ENCODE measurements around the gene NAV2. TPM values are rescaled to one million over a fixed set of nuclear protein-coding genes. Genes with fewer than 3 reads are reported as not detected.

NAV2 gene
- total and polyA plus RNA-seq, 2 experiments from 2014 or later: 26.0 to 45.0 TPM

- Histone ChIP-seq H3K79me2 (replicated peaks; ENCODE audit: insufficient read depth) (no peaks in the 10 kb centered on the region; the same call in 1 of the 2 replicates), H3K27ac (ENCODE audit: low read depth) (no peak overlapping the region), H3K4me1 (ENCODE audit: insufficient read depth) (no peaks in the 10 kb centered on the region), H3K9me2 (ENCODE audit: insufficient read depth) (no peaks in the 10 kb centered on the region), H3K4me2 (no peak overlapping the region), H3F3A (replicated peaks; ENCODE audit: low read depth) (no peaks in the 10 kb centered on the region), H3K36me3 (ENCODE audit: insufficient read depth) (no peaks in the 10 kb centered on the region), H2AFZ (no peak overlapping the region), H3K27me3 (ENCODE audit: insufficient read depth) (no peaks in the 10 kb centered on the region), H3K4me3 (no peak overlapping the region), H4K20me1 (replicated peaks; ENCODE audit: insufficient read depth) (no peaks in the 10 kb centered on the region; the same call in 1 of the 2 replicates)
- Mint-ChIP-seq H3K9me3 (no peaks in the 10 kb centered on the region), H3K36me3 (ENCODE audit: low read depth) (no peaks in the 10 kb centered on the region), H3K27ac (no peak overlapping the region), H3K27me3 (ENCODE audit: insufficient read depth, low read depth, poor library complexity) (peaks cover 2% of the 10 kb centered on the region), H3K4me3 (no peak overlapping the region), H3K4me1 (peaks cover 9% of the 10 kb centered on the region; the same call in 2 of the 3 replicates)
- no peak for ATAC-seq
- DNase-seq (ENCODE audit: low spot score): no peak
- TF ChIP-seq ZNF462 (CRISPR knock-in tag; IDR thresholded peaks at IDR 0.05) (no peak), POLR2AphosphoS5 (IDR thresholded peaks at IDR 0.05; ENCODE audit: low read depth) (no peak), NANOG (IDR thresholded peaks at IDR 0.05; ENCODE audit: borderline replicate concordance) (no peak), CTCF (conservative IDR thresholded peaks at IDR 0.05; ENCODE audit: low read depth in 2 of 2) (no peak), ETS1 (IDR thresholded peaks at IDR 0.05) (no peak), REST (IDR thresholded peaks at IDR 0.05; ENCODE audit: unreplicated experiment) (no peak), EZH2 (IDR thresholded peaks at IDR 0.05; ENCODE audit: low read depth, unreplicated experiment) (no peak), JUNB (IDR thresholded peaks at IDR 0.05; ENCODE audit: unreplicated experiment) (no peak), CREB1 (CRISPR knock-in tag; IDR thresholded peaks at IDR 0.05; ENCODE audit: low read depth) (no peak), ZNF114 (CRISPR knock-in tag; IDR thresholded peaks at IDR 0.05) (no peak), STAT1 (IDR thresholded peaks at IDR 0.05; ENCODE audit: unreplicated experiment) (no peak), ZNF331 (CRISPR knock-in tag; IDR thresholded peaks at IDR 0.05; ENCODE audit: low read depth) (no peak), EZH2phosphoT487 (IDR thresholded peaks at IDR 0.05; ENCODE audit: unreplicated experiment) (no peak)
These were observed 212.1 kb downstream of the NAV2 start for GRCh38 chr11:19924716-19925115.

All from GM23338 (cell line).